Epithelial cell of esophagus (primary cell): ENCODE measurements around the gene PRR35.

Source experiments
- DNase-seq: peaks from one replicate; pipeline ENCODE4 v3.0.0; 2010; ENCODE audit warnings: low read depth
- H3K4me3 ChIP-seq: 2 replicates; pipeline ENCODE4 v1.5.1; 2011; ENCODE audit warnings: mild to moderate bottlenecking, low read length, control low read depth
- TF ChIP-seq, protein P1 (sequence below): IDR thresholded peaks from 2 replicates; pipeline ENCODE4 v1.5.1; 2011; ENCODE audit warnings: low read depth, mild to moderate bottlenecking, low read length, control low read depth, inconsistent platforms; ENCODE audit not compliant: insufficient read depth; ENCODE audit errors: missing control alignments

Gene PRR35

GRCh38 chr16:567373-568256 lies 7.4 kb downstream of the PRR35 start:
- TF ChIP-seq, protein P1, sequence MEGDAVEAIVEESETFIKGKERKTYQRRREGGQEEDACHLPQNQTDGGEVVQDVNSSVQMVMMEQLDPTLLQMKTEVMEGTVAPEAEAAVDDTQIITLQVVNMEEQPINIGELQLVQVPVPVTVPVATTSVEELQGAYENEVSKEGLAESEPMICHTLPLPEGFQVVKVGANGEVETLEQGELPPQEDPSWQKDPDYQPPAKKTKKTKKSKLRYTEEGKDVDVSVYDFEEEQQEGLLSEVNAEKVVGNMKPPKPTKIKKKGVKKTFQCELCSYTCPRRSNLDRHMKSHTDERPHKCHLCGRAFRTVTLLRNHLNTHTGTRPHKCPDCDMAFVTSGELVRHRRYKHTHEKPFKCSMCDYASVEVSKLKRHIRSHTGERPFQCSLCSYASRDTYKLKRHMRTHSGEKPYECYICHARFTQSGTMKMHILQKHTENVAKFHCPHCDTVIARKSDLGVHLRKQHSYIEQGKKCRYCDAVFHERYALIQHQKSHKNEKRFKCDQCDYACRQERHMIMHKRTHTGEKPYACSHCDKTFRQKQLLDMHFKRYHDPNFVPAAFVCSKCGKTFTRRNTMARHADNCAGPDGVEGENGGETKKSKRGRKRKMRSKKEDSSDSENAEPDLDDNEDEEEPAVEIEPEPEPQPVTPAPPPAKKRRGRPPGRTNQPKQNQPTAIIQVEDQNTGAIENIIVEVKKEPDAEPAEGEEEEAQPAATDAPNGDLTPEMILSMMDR: no peak
- no peak for DNase-seq
- no peak overlapping the region for H3K4me3 ChIP-seq

- no peak for DNase-seq
- H3K4me3 ChIP-seq: peak overlapping the region; percentile 50
- TF ChIP-seq, protein P1: no peak
These were observed 8.4 kb downstream of the PRR35 start for GRCh38 chr16:568401-569258.

DNA sequence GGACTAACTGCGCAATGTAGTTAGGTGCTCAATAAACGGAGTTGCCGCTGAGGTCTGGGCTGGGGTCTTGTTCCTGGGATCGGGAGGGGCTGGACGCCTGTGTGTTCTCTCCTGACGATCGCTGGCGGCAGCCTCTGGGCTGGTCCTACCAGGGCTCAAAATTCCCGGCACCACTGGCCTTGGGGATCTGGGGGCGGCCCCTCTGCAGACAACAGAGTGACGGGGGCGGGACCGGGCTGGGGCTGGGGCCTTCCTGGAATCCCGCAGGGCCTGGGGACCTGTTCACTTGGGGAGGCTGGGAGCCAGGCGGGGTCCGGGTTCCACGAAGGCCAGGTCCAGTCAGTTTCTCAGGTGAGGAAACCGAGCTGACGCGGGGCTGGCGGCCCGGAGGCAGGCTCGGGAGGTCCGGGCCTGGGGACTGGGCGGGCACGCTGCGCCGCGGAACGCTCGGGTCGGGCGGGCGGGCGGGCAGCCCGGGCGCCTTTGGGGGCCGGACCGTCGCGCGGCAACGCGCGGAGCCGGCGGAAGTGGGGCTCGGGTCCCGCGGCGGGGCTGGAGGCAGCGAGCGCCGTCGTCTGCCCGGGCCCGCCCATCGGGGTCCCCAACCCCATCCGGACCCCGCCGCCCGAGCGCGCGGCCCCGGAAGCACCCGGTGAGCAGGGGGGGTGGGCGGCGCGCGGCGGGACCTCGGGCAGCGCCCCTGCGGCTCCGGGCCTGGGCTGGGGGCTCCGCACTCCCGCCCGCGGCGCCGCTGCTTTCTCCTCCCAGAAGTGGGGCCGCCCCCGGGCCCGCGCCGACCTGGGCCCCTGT lies 9.5 kb downstream of the PRR35 start, which contains the start of gene PIGQ:
PIGQ (plus strand) TSS at position 524 of the 810 bp plus-strand sequence. CDS start 4,107 bp downstream, outside the sequence.
- H3K4me3 ChIP-seq: peak within 1 kb of the TSS; percentile 56
- TF ChIP-seq, protein P1: no peak
- peak; percentile 47 for DNase-seq

DNA sequence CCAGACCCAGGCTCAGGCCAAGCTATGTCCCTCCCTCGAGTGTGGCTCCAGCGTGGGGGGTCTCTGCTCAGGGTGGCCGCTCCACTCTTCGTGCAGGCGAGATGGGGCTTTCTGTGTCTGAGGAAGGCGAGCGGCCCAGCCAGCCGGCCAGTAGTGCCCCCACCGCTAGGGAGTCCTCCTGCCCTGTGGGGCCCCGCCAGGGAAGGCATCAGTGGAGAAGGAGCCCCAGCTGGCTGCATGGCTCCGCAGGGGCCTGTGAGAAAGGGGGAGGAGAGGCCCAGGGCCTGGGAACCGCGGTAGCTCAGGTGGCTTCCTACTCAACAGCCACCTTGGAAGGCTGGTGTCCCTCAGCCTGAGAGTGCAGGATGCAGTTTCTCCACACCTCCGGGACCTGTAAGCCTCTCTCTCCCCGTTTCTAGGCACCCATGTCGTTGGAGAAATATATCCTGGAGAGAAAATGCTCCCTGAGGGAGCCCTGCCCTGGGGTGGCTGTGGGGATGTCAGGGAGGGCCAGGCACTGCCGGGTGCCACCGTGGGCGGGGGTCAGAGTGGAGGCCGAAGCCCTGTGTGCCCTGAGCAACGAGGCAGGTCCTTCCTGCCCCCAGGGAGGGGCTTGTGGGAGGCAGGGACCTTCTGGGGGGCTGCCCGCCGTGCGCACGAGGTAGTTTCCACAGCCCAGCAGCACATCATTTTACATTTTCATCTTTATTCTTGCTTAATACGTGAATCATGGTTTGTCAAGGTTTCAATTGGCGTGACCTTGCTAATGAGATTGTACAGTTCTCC lies 12.9 kb downstream of the PRR35 start:
- TF ChIP-seq, protein P1: no peak
- no peak overlapping the region for H3K4me3 ChIP-seq
- DNase-seq: no peak

GRCh38 chr16:574021-574760 lies 14.0 kb downstream of the PRR35 start:
- H3K4me3 ChIP-seq: no peak overlapping the region
- TF ChIP-seq, protein P1: no peak
- no peak for DNase-seq
